Loucy (cell line): ENCODE measurements around the gene AGAP1.

Experiments used
- CTCF ChIP-seq: fragments of 200-600 bp; sonication (generic); conservative IDR thresholded peaks from 2 replicates; pipeline ENCODE4 v1.5.1; 2014; ENCODE audit warnings: mild to moderate bottlenecking, antibody characterized with exemption, low read length
- EZH2phosphoT487 ChIP-seq: fragments of 200-600 bp; IDR thresholded peaks from 2 replicates; pipeline ENCODE4 v1.6.1; 2018; ENCODE audit warnings: antibody characterized with exemption, mild to moderate bottlenecking, moderate library complexity, borderline replicate concordance

GRCh38 chr2:235543128-235543750 lies 49.4 kb downstream of the AGAP1 start:
- TF ChIP-seq CTCF, result no peak
- no peak for TF ChIP-seq EZH2phosphoT487
